ENCODE results near the gene S1PR4.
A peak's percentile ranks its signal among the peaks of the same experiment; 100 is the strongest.

S1PR4 gene, protein sequence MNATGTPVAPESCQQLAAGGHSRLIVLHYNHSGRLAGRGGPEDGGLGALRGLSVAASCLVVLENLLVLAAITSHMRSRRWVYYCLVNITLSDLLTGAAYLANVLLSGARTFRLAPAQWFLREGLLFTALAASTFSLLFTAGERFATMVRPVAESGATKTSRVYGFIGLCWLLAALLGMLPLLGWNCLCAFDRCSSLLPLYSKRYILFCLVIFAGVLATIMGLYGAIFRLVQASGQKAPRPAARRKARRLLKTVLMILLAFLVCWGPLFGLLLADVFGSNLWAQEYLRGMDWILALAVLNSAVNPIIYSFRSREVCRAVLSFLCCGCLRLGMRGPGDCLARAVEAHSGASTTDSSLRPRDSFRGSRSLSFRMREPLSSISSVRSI

GRCh38 chr19:3178377-3178972 is at the start of gene S1PR4:
TSS of gene S1PR4 (plus strand) at chr19:3178769. CDS start at chr19:3178793, 24 bp downstream.
- DNase-seq: peak; percentile 25

- peak; percentile 49 for DNase-seq
These were observed 49.5 kb upstream of the S1PR4 start for GRCh38 chr19:3129112-3129511.

- no peak for DNase-seq
These were observed 47.4 kb upstream of the S1PR4 start for GRCh38 chr19:3131168-3131567.

- peak; percentile 91 for DNase-seq
These were observed 45.4 kb upstream of the S1PR4 start for GRCh38 chr19:3132971-3133792.

DNA sequence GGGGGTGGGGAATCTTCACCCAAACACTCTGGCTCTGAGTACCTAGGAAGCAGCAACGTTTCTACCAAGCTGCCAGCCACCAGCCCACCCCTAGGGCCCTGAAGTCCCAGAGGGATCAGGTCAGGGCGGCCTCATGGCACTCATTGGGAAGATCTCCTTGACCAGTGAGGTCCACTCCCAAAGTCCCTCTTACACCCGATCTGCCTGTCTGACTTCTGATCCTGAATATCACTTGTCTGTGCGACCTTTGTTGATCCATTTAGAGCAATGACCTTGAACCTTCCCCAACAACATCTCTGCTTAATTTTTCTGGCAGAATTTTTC is 44.8 kb upstream of the S1PR4 start:
- no peak for DNase-seq

- DNase-seq: peak; percentile 83
These were observed 42.4 kb upstream of the S1PR4 start, which contains the start of gene GNA15 for GRCh38 chr19:3135961-3136683. TSS of gene GNA15 (plus strand) at chr19:3136033. CDS start at chr19:3136451, 418 bp downstream.

DNA sequence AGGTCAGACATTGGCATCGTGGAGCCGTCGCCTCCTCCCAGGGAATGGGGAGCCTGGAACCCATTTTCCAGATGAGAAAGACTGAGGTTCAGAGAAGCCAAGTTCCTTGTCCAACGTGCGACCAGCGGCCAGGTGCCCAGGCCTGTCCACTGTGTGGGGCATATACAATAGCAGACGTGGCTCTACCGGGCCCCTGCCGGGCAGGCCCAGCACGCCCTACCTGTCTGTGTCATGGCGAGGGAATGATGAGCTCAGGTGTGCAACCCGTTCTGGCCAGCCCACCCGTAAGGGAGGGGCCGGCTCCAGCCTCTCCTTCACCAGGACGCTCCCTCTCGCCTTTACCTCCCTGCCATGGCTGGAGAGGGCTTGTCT is 41.9 kb upstream of the S1PR4 start:
- no peak for DNase-seq

- peak; percentile 44 for DNase-seq
These were observed 41.5 kb upstream of the S1PR4 start for GRCh38 chr19:3137119-3137518.

DNA sequence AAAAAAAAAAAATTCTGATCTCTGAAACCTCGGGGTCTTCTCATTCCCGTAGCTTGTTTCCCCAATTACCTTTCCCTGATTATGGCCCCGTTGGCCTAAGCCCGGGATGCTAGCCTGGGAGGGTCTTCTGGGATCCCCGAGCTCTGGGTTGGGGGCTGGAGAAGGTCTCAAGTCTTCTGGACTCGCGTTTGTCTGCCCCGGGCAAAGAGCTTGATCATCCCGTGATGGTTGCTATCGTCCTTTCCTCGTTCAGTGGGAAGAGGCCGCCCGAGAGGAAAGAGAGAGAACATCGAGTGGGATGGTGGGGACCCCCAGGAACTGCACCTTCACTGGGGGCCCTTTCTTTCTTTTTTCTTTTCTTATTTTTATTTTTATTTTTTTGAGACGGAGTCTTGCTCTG is 40.3 kb upstream of the S1PR4 start:
- DNase-seq: no peak

DNA sequence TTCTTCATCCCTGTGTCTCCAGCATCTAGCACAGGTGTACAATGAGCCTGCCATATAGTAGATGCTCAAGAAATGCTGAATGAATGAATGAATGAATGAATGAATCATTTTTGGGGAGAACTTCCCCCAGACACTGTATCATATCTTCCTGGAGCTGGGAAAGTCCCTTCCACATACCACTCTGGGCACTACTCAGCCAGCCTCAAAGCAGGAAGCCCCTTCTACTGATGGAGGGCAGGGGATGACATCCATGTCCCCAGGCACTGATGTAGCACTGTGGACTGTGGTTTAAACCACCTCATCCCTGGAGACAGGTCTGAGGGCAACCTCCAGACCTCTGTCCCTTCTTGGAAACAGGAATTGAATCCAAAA is 37.9 kb upstream of the S1PR4 start:
- DNase-seq: peak; percentile 33

DNA sequence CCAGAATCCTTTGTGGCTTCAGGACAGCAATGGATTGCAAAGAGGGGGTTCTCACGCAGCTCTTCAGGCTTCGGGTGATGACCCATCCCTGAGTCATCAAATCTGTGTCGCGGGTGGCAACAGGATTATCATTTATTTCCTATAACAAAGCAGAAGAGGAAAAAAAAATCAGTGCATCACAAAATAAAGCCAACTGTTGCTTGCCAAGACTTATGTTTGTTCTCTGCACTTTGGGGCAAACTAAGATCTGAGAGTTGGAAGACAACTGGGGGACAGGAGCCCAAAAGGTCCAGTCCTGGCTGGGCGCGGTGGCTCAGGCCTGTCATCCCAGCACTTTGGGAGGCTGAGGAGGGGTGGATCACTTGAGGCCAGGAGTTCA is 36.3 kb upstream of the S1PR4 start:
- peak; percentile 85 for DNase-seq

DNA sequence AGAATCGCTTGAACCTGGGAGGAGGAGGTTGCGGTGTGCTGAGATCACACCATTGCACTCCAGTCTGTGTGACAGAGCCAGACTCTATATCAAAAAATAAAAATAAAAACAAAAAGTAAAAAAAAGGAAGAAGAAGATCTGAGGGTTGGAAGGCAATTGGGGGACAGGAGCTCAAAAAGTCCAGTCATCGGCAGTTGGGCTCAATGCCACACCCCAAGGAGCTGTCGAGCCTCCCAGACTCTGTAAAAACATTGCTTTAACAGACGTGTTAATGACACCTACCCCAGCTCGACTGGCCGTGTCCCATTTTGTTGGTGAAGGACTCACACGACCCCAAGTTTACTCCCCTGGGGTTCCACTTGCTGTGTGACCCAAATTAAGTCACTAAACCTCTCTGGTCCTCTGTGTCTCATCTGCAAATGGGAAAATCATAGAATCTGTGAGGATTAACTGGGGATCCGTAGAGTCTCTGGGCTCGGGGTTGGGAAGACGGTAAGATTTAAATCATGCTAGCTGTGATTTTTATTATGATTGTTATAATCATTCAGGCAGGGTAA is 35.7 kb upstream of the S1PR4 start:
- peak; percentile 27 for DNase-seq

- DNase-seq: peak; percentile 75
These were observed 32.5 kb upstream of the S1PR4 start for GRCh38 chr19:3145909-3146676.

DNA sequence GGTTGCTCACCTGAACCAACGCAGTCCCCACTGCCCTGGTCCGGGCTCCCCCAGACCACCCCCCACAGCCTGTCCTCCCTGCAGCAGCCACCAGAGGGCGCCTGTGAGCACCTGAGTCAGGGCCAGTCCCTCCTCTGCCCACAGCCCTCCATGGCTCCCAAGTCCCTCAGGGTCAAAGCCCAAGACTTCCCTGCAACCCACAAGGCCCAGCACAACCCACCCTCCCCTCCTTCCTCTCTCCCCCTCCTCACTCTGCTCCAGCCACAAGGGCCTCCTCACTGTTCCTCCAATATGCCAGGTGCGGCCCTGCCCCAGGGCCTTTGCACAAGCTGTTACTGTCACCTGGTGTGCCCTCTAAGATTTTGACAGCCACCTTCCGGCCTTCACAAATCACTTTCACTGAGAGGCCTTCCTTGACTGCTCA is 31.9 kb upstream of the S1PR4 start:
- peak; percentile 37 for DNase-seq

GRCh38 chr19:3148503-3148902 is 30.1 kb upstream of the S1PR4 start:
- no peak for DNase-seq

- DNase-seq: no peak
These were observed 29.5 kb upstream of the S1PR4 start for GRCh38 chr19:3149089-3149488.

- DNase-seq: no peak
These were observed 28.8 kb upstream of the S1PR4 start for GRCh38 chr19:3149526-3150505.

GRCh38 chr19:3150739-3151329 is 27.7 kb upstream of the S1PR4 start:
- no peak for DNase-seq

DNA sequence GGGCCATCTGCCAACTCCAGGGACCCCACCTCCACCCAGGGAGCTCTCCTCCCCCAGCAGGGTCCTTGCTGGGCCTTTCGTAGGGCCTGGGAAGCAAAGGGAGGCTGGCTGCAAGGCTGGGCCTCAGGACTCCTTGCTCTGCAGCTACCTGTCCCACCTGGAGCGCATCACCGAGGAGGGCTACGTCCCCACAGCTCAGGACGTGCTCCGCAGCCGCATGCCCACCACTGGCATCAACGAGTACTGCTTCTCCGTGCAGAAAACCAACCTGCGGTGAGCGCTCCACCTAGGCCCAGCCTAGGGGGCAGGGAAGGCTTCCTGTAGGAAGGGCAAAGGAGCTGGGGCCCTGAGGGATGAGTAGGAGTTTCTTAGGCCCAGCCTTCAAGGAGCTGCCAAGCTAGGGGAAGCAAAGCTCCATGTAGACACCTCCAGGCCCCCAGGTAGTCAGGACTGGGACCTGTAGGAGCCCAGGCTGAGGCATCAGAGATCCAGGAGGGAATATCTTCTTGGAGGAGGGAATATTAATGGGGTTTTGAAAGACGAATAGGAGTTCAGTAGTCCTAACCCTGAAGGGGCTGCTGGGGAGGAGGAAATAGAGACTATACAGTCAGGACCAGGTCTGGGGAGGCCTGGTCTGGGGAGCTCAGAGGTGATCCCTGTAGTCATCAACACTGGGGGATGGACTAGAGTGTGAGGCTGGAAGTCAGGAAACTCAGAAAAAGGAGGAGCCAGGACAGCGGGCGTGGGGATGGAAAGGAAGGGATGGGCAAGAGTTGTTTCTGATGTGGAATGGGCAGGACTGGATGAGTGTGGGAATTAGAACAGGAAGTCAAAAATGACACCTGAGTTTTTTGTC is 26.8 kb upstream of the S1PR4 start:
- DNase-seq: no peak

Measured in inflammatory macrophage treated with lipopolysaccharide for 4 hours (primary cell).